ENCODE results near the gene KLHDC4. TPM values are rescaled to one million over a fixed set of nuclear protein-coding genes. Genes with fewer than 3 reads are reported as not detected.

Gene KLHDC4
- total RNA-seq, 1 experiment from 2014 or later: 117 TPM

GRCh38 chr16:87715658-87716057, 50.1 kb downstream of the KLHDC4 start:
- no peak for TF ChIP-seq CTCF (IDR thresholded peaks at IDR 0.05; ENCODE audit: insufficient read depth in 1 of 2, low read depth in 1 of 2, low read length in 1 of 2, severe bottlenecking in 1 of 2, unreplicated experiment in 1 of 2)
- ChIA-PET CTCF (no interaction called here), POLR2A (no interaction called here)
- no peaks in the 10 kb centered on the region for H3K27me3 ChIP-seq (replicated peaks; ENCODE audit: control insufficient read depth, insufficient read depth, low read length)
- no peaks in the 10 kb centered on the region; the same call in 1 of the 2 replicates for H3K36me3 ChIP-seq (ENCODE audit: control insufficient read depth, insufficient read depth, low read length)
- Mint-ChIP-seq H3K36me3 (ENCODE audit: insufficient read depth, unreplicated experiment) (peaks cover 83% of the 10 kb centered on the region), H3K9me3 (ENCODE audit: unreplicated experiment) (no peaks in the 10 kb centered on the region), H3K27me3 (ENCODE audit: insufficient read depth, unreplicated experiment) (no peaks in the 10 kb centered on the region), H3K4me3 (ENCODE audit: unreplicated experiment) (no peak overlapping the region), H3K27ac (ENCODE audit: unreplicated experiment) (no peak overlapping the region), H3K4me1 (ENCODE audit: low read depth, unreplicated experiment) (no peaks in the 10 kb centered on the region)
- no TSS peak for BruUV-seq (replicated peaks)
- no peaks in the 10 kb centered on the region for H3K9me3 ChIP-seq
- H3K4me1 ChIP-seq: no peaks in the 10 kb centered on the region
- no peak overlapping the region for H3K4me3 ChIP-seq (ENCODE audit: low read depth, low read length)
- intact Hi-C loops (cut with micrococcal nuclease; ENCODE audit: unreplicated experiment): no loop called here
- no peak for DNase-seq

- TF ChIP-seq CTCF (IDR thresholded peaks at IDR 0.05; ENCODE audit: insufficient read depth in 1 of 2, low read depth in 1 of 2, low read length in 1 of 2, severe bottlenecking in 1 of 2, unreplicated experiment in 1 of 2): no peak
- Mint-ChIP-seq H3K4me3 (ENCODE audit: unreplicated experiment) (no peak overlapping the region), H3K4me1 (ENCODE audit: low read depth, unreplicated experiment) (no peaks in the 10 kb centered on the region), H3K36me3 (ENCODE audit: insufficient read depth, unreplicated experiment) (peaks cover 83% of the 10 kb centered on the region), H3K9me3 (ENCODE audit: unreplicated experiment) (no peaks in the 10 kb centered on the region), H3K27me3 (ENCODE audit: insufficient read depth, unreplicated experiment) (no peaks in the 10 kb centered on the region), H3K27ac (ENCODE audit: unreplicated experiment) (no peak overlapping the region)
- no peaks in the 10 kb centered on the region for H3K27me3 ChIP-seq (replicated peaks; ENCODE audit: control insufficient read depth, insufficient read depth, low read length)
- POLR2A ChIA-PET: no interaction called here
- H3K4me3 ChIP-seq (ENCODE audit: low read depth, low read length): no peak overlapping the region
- H3K4me1 ChIP-seq: no peaks in the 10 kb centered on the region
- intact Hi-C loops (cut with micrococcal nuclease; ENCODE audit: unreplicated experiment): no loop called here
- CTCF ChIA-PET: no interaction called here
- H3K36me3 ChIP-seq (ENCODE audit: control insufficient read depth, insufficient read depth, low read length): no peaks in the 10 kb centered on the region; the same call in 1 of the 2 replicates
- BruUV-seq (replicated peaks): no TSS peak
- DNase-seq: no peak
- no peaks in the 10 kb centered on the region for H3K9me3 ChIP-seq
Observed at GRCh38 chr16:87715231-87715630, 50.6 kb downstream of the KLHDC4 start.

GRCh38 chr16:87713451-87714229, 52.1 kb downstream of the KLHDC4 start:
- TF ChIP-seq CTCF (IDR thresholded peaks at IDR 0.05; ENCODE audit: insufficient read depth in 1 of 2, low read depth in 1 of 2, low read length in 1 of 2, severe bottlenecking in 1 of 2, unreplicated experiment in 1 of 2): no peak
- H3K9me3 Mint-ChIP-seq (ENCODE audit: unreplicated experiment): no peaks in the 10 kb centered on the region
- ChIA-PET POLR2A (no interaction called here), CTCF (interaction anchor here (1.6 kb wide), 1 partner anchor 77 kb away, joined by 4 read pairs; no protein-coding TSS in a partner anchor)
- peaks cover 77% of the 10 kb centered on the region for H3K36me3 Mint-ChIP-seq (ENCODE audit: insufficient read depth, unreplicated experiment)
- no peaks in the 10 kb centered on the region for H3K27me3 Mint-ChIP-seq (ENCODE audit: insufficient read depth, unreplicated experiment)
- no peak overlapping the region for H3K4me3 ChIP-seq (ENCODE audit: low read depth, low read length)
- no peaks in the 10 kb centered on the region for H3K4me1 Mint-ChIP-seq (ENCODE audit: low read depth, unreplicated experiment)
- H3K27ac Mint-ChIP-seq (ENCODE audit: unreplicated experiment): no peak overlapping the region
- no peaks in the 10 kb centered on the region for H3K27me3 ChIP-seq (replicated peaks; ENCODE audit: control insufficient read depth, insufficient read depth, low read length)
- no TSS peak for BruUV-seq (replicated peaks)
- DNase-seq: no peak
- intact Hi-C loops (cut with micrococcal nuclease; ENCODE audit: unreplicated experiment): no loop called here
- H3K9me3 ChIP-seq: no peaks in the 10 kb centered on the region
- H3K36me3 ChIP-seq (ENCODE audit: control insufficient read depth, insufficient read depth, low read length): no peaks in the 10 kb centered on the region; the same call in 1 of the 2 replicates
- no peak overlapping the region for H3K4me3 Mint-ChIP-seq (ENCODE audit: unreplicated experiment)
- no peaks in the 10 kb centered on the region for H3K4me1 ChIP-seq

Data from Caco-2 (cell line).